IPS-20b (cell line): Measurements from ENCODE around the gene ABTB2.

Experiments used
- H3K27ac ChIP-seq: one replicate; pipeline ENCODE4 v1.5.1; 2013; ENCODE audit warnings: low read length
- H3K27me3 ChIP-seq: 2 replicates; pipeline ENCODE4 v1.6.1; 2013; ENCODE audit warnings: mild to moderate bottlenecking, low read length, inconsistent platforms; ENCODE audit not compliant: insufficient read depth
- H3K36me3 ChIP-seq: 2 replicates; pipeline ENCODE4 v1.6.1; 2013; ENCODE audit warnings: low read depth, mild to moderate bottlenecking, inconsistent platforms, low read length, moderate library complexity; ENCODE audit not compliant: insufficient read depth
- H3K4me1 ChIP-seq: 2 replicates; pipeline ENCODE4 v1.6.1; 2013; ENCODE audit warnings: mild to moderate bottlenecking, control low read depth, inconsistent platforms, low read length, moderate library complexity; ENCODE audit not compliant: insufficient read depth
- H3K4me3 ChIP-seq: 2 replicates; pipeline ENCODE4 v1.5.1; 2013; ENCODE audit warnings: mild to moderate bottlenecking, low read length, inconsistent platforms
- H3K9ac ChIP-seq: 2 replicates; pipeline ENCODE4 v1.6.1; 2013; ENCODE audit warnings: low read depth, mild to moderate bottlenecking, inconsistent platforms, low read length, moderate library complexity
- H3K9me3 ChIP-seq: 2 replicates; pipeline ENCODE4 v1.6.1; 2013; ENCODE audit warnings: mild to moderate bottlenecking, low read depth, low read length, inconsistent platforms; ENCODE audit not compliant: insufficient read depth

The ABTB2 gene

DNA sequence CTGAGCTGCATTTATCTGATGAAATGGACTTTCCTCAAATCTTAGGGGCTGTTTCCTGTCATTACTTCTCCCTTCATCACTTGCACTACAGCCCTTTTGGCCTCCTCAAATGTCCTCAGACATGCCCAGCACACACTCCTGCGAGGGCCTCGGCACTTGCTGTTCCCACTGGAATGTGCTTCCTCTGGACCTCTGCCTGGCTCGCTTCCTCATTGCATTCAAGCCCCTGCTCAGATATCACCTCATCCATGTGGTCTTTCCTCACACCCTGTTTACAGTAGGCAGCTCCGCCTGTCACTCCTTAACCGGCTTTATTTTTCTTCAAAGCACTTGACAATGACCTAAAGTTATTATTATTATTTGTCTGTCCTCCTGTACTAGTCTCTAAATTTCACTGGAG, 243.3 kb downstream of the ABTB2 start:
- Histone ChIP-seq H3K4me1 (no peaks in the 10 kb centered on the region), H3K27me3 (no peaks in the 10 kb centered on the region), H3K27ac (no peak overlapping the region), H3K4me3 (no peak overlapping the region), H3K9me3 (no peaks in the 10 kb centered on the region), H3K36me3 (peaks cover 97% of the 10 kb centered on the region), H3K9ac (no peak overlapping the region)

DNA sequence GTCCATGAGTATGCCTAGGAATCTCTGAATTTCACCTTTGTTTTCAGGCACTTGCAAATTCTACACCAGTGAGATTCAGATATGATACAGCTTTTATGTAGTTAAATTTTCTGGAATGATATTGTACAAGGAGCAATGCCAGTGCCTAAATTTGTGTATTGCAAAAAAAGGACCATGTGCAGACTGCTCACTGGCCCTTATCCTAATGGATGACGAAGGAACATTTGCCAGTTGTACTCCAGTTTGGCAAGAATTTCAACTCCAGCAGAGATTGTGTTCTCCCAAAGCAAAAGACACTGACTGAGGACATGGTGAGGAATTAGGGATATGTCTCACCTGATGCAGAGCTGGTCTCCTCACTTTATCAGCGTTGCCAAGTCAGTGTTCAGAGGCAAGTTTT, 243.8 kb downstream of the ABTB2 start:
- Histone ChIP-seq H3K4me3 (no peak overlapping the region), H3K9ac (no peak overlapping the region), H3K9me3 (no peaks in the 10 kb centered on the region), H3K36me3 (peaks cover 97% of the 10 kb centered on the region), H3K27me3 (no peaks in the 10 kb centered on the region), H3K27ac (no peak overlapping the region), H3K4me1 (no peaks in the 10 kb centered on the region)

DNA sequence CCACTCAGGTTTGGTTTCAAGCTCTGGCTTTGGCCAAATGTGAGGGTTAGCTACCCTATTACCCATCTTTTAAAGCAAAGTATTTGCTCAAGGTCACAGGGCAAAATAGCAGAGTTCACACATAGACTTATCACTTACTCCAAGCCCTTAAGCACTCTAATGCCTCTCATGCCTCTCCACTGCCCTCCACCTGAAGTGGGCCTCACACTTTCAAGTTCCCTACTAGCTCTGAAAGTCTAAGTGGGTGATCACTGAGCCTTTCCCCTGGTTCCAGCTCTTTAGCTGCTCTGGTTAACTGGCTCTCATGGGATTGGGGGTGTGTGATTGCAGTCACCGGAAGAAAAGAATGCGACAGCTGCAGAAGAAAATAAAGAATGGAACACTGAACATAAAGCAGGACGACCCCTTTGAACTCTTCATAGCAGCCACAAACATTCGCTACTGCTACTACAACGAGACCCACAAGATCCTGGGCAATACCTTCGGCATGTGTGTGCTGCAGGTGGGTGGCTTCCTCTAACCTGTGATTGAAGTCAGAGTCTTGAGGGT, 246.0 kb downstream of the ABTB2 start:
- H3K9me3 ChIP-seq: no peaks in the 10 kb centered on the region
- H3K4me1 ChIP-seq: no peaks in the 10 kb centered on the region
- peaks cover 94% of the 10 kb centered on the region for H3K36me3 ChIP-seq
- H3K27ac ChIP-seq: no peak overlapping the region
- H3K9ac ChIP-seq: no peak overlapping the region
- no peaks in the 10 kb centered on the region for H3K27me3 ChIP-seq
- H3K4me3 ChIP-seq: no peak overlapping the region

DNA sequence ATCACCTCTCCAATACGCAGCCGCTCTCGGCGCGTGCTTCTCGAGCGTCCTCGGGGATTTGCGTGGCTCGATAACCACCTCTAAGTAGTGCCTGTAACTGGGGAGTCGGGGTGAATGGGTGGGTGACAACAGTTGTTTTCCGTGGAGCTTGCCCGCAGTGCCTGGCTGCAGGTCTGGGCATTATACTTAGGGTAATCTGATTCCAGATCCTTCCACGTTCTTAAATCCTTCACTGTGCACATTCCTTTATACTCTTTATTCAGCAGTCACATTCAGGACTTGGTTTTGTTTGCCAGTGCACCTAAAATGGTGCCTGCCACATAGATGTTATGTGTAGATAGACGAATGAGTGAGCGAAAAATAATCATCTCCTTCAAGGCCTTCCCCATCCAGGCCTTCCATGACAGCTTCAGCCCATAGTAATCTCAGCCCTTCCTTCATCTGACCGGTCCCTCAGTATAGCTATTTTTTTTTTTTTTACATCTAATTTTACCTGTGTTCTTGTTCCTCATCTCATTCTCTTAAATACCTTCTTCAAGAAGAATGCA, 251.8 kb downstream of the ABTB2 start:
- peaks cover 51% of the 10 kb centered on the region for H3K36me3 ChIP-seq
- no peaks in the 10 kb centered on the region for H3K27me3 ChIP-seq
- H3K4me3 ChIP-seq: peak overlapping the region; percentile 96
- H3K9ac ChIP-seq: peak overlapping the region; percentile 96
- H3K4me1 ChIP-seq: 0 out of 2 replicates have a peak, but pooled peaks cover 5% of the 10 kb centered on the region
- no peaks in the 10 kb centered on the region for H3K9me3 ChIP-seq
- H3K27ac ChIP-seq: peak overlapping the region; percentile 87

DNA sequence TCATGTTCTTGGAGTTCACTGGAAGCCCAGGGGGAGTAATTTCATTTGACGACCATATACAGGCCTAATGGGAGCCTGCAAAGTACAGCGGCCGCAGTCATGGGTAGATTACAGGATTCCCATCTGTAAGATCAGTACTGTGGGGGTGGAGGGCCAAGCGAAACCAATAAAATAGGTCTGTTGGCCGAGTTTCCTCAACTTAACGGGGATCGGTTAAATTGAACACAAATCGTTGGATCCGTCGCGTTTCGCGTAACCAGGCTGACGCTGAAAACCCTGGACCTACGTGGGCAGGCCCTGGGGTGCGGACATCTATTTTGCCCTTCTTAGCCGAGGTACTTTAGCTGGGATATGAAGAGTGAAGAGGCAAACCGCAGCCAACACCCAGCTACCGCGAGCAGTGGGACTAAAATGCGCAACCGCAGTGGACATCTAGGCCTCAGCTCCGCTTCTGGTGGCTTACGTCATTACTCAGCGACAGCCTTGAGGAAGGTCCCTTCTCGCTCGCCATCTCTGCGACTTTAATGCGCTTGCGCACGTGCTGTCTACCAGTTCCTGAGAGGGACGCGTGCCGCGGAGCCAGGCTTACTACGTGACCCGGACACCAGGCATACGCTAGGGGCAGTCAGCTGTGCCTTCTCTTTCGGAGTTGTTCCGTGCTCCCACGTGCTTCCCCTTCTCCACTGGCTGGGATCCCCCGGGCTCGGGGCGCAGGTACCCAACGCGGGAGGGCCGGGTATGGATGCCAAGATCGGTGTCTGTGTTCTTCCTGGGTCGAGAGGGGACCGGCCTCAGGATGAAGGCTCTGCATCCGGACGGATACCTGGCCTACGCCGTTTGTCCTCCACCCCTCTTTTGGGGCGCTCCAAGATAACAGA, 252.5 kb downstream of the ABTB2 start, which contains the start of gene NAT10:
NAT10 (plus strand) TSS at position 551 of the 878 bp plus-strand sequence. CDS start 2,597 bp downstream, outside the sequence.
- H3K36me3 ChIP-seq: peaks cover 51% of the 10 kb centered on the region
- H3K9ac ChIP-seq: peak within 1 kb of the TSS; percentile 96
- peak within 1 kb of the TSS; percentile 87 for H3K27ac ChIP-seq
- 0 out of 2 replicates have a peak, but pooled peaks cover 5% of the 10 kb centered on the region for H3K4me1 ChIP-seq
- H3K9me3 ChIP-seq: no peaks in the 10 kb centered on the region
- peak within 1 kb of the TSS; percentile 96 for H3K4me3 ChIP-seq
- H3K27me3 ChIP-seq: no peaks in the 10 kb centered on the region

DNA sequence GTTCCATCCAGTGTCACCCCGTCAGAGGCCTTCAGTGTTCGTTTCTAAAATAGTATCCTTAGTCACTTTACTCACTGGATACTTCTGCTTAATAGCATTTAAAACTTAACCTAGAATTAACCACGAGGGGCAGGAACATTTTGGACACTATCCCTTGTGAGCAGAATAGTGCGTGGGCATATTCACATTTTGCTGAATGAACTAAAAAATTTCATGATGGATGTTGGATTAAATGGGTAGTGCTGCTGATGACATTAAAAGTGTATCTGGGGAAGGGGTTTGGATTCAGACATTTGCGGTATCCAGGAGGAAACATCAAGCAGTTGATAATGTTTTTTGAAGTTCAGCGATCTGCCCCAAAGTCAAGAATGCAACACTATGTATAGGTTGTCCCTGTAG, 253.1 kb downstream of the ABTB2 start:
- Histone ChIP-seq H3K36me3 (peaks cover 51% of the 10 kb centered on the region), H3K9ac (peak overlapping the region; percentile 96), H3K9me3 (no peaks in the 10 kb centered on the region), H3K4me3 (peak overlapping the region; percentile 96), H3K27ac (peak overlapping the region; percentile 87), H3K27me3 (no peaks in the 10 kb centered on the region), H3K4me1 (0 out of 2 replicates have a peak, but pooled peaks cover 5% of the 10 kb centered on the region)
